Medulla oblongata (tissue), 1 donor: Measurements from ENCODE around the gene EXOC1L.

Source experiments
- DNase-seq: peaks from one replicate; pipeline ENCODE4 v3.0.0-alpha.2; 2015; ENCODE audit errors: extremely low spot score

EXOC1L gene

DNA sequence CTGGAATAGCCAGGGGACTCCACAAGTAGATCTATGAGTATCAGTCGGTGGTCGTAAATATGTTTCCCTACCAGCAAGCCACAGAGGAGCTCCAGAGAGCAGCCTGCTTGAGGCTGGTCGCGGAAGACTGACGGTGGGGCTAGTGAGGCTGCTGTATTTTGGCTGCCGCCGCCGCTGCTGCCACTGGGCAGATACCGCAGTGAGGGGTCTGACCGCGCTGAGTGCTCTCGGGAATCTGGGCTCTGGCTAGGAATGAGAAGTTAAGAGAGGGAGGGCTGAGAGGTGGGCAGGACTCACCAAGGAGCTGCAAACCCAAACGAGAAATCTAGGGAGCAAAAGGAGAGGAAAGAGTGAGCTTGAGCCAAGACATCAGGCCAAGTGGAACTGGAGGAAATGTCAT is at the start of gene EXOC1L:
TSS of gene EXOC1L (plus strand) at position 157 of the 400 bp plus-strand sequence. CDS start at position 394, 237 bp downstream.
- no peak for DNase-seq

DNA sequence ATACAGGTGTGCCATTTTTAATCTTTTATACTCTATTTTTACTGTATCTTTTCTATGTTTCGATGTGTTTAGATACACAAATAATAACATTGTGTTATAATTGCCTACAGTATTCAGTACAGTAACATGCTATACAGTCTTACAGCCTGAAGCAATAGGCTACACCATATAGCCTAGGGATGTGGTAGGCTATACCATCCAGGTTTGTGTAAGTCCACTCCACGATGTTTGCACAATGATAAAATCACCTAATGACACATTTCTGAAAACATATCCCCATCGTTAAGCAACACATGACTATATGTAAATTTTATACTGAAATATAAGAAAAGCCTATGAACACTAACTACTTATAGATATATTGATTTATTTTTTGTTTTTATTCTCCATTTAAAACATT is 48.9 kb upstream of the EXOC1L start:
- no peak for DNase-seq

GRCh38 chr4:55781341-55781740 is 38.2 kb upstream of the EXOC1L start:
- DNase-seq: no peak

DNA sequence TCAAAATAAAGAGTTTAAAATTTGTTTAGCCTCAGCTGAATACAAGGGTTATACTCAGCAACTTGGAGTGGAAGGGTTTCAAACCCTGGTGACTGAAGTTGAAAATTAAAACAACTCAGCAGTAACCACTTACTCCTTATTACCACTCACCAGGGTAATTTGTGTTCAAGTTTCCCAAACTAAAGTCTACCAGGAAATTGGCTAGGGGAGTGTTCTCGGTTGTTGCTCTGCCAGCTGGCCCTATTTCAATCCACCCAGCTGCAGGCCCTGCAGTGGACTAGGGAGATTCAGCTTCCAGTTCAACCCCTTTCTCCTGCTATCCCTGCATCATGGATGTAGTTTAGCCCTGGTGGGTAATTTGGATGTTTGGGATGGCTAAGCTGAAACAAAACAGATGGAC is 37.8 kb upstream of the EXOC1L start:
- DNase-seq: no peak

- no peak for DNase-seq
Measured at GRCh38 chr4:55783584-55783983, 36.0 kb upstream of the EXOC1L start.

DNA sequence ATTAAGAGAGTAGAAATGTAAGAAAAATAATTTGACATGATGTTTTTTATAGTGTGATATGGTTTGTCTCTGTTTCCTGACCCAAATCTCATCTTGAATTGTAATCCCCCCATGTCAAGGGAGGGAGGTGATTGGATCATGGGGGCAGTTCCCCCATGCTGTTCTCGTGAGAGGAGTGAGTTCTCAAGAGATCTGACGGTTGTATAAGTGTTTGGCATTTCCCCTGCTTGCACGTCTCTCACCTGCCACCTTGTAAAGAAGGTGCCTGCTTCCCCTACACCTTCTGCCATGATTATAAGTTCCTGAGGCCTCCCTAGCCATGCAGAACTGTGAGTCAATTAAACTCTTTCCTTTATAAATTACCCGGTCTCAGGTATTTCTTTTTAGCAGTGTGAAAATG is 34.8 kb upstream of the EXOC1L start:
- no peak for DNase-seq

DNA sequence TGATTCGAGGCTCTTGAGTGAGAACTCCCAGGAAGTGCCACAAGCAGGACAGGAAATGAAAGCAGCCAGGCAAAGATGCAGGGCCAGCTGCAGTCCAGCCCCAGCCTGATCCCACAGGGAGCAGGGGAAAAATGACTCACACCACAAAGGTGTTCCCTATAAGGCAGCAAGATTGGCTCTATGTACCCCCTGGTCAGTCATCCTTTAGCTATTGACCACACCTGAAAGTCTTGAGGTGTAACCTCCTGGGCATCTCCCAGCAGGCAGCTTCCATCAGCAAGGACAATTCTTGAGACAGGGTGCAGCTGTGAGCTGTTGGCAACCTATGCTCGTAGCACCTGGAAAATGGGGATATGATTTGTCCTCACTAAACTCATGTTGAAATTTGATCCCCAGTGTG is 27.9 kb upstream of the EXOC1L start:
- DNase-seq: no peak

GRCh38 chr4:55793479-55793878 is 26.1 kb upstream of the EXOC1L start:
- DNase-seq: no peak

DNA sequence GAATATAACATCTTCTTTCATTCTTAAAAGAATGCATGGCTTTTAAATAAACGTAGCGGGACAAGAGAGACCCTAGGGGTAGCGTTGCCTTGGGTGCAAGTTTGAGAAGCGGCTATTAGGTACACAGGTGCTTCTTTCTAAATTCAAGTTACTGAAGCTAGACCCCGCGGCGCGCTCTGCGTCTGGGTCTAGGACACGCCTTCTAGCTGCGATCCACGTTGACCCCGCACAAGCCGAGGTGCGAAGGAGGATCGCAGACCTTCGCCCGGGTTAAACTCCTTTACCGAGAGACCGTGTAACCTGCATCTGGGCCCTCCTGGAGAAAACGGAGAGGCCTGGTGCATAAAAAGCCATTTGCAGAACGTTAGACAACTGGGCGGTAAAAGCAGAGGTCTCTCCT is 25.5 kb upstream of the EXOC1L start:
- no peak for DNase-seq

DNA sequence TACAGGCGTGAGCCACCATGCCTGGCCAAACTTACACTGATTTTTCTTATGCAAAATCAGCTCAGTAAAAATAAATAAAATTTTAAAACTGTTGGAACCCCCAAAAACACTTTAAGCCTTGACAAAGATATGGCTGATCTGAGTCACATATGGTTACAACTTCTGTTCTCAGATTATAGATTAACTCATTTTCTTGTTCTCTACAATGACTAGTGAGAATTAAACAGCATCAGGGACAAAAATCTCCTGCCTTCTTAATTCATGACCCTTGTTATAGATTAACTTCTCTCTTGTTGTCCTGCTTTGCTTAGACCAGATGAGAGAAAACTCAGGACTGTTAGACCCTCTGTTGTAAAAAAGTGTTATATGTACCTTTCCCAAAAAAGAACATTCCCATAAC is 24.2 kb upstream of the EXOC1L start:
- no peak for DNase-seq

DNA sequence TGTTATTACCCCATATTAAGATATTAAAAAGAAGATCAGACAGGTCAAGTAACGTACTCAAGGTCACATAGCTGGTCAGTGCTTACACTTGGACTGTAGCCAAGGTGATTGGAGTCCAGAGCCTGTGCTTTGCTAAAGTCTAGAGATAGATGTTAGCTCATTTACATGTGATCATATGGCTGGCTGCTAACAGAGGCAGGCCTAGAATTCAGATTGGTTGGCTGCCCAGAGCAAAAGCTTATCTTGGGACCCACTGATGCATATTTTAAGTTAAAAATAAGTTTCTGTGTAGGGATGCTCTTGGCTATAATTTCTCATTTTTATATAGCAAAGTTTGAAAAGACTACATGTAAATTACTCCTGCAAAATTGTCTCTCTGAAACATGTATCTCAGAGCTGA is 18.1 kb upstream of the EXOC1L start:
- no peak for DNase-seq

DNA sequence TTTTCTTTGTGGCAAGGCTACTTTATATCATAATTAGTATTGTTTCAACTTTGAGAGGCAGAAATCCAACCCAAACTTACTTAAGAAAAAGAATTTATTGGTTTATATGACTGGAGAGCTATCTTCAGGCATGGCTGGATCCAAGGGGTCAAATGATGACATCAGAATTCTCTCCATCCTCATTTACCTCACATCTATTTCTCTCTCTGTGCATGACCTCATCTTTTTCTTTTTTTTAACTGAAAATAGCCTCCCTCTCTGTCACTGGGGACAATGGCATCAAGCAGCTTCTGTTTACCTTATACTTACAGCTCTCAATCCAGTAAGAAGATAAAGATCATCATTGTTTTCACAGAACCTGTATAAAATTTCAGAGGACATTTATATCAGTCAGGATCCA is 12.0 kb upstream of the EXOC1L start:
- DNase-seq: no peak

- no peak for DNase-seq
Measured at GRCh38 chr4:55808186-55808585, 11.4 kb upstream of the EXOC1L start.

- DNase-seq: no peak
Measured at GRCh38 chr4:55808632-55809031, 11.0 kb upstream of the EXOC1L start.

- no peak for DNase-seq
Measured at GRCh38 chr4:55817691-55818090, 1.9 kb upstream of the EXOC1L start.

GRCh38 chr4:55820279-55820678 is 689 bp downstream of the EXOC1L start:
- DNase-seq: no peak

GRCh38 chr4:55822329-55822728 is 2.7 kb downstream of the EXOC1L start:
- DNase-seq: no peak

GRCh38 chr4:55824865-55825264 is 5.3 kb downstream of the EXOC1L start:
- no peak for DNase-seq

DNA sequence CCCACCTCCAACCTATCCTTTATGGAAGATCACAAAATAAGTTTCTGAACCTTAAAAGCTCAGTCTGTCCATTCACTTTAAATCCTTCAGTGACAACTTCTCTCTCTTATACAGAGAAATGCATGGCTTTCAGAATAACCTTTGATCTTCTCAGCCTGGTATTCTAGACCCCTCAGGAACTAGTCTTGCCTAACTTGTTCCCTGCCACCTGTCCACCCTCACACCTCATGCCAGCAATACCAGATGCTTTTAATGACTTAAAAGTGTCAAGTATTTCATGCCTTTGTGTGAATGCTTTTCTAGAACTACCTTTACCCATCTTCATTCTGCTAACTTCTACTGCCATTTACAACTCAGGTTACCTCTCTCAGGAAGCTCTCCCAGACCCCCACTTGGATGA is 7.4 kb downstream of the EXOC1L start:
- no peak for DNase-seq

DNA sequence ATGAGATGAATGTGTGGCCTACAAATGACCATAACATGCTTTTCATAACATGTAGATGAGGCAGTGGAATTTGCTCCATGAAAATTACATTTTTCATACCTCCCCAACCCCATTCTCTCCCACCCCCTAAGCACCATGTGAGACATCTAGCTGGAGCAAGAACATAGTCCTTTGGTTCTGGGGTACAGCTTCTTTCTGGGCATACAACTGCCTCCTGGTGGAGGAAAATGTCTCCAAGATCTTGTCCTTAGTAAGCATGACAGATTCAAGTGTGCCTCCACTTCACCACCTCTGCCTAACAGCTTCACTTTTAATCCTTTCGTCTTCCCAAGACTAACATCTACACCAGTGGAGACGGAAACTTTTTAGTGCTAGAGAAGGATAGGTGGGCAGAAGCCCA is 8.0 kb downstream of the EXOC1L start:
- no peak for DNase-seq

DNA sequence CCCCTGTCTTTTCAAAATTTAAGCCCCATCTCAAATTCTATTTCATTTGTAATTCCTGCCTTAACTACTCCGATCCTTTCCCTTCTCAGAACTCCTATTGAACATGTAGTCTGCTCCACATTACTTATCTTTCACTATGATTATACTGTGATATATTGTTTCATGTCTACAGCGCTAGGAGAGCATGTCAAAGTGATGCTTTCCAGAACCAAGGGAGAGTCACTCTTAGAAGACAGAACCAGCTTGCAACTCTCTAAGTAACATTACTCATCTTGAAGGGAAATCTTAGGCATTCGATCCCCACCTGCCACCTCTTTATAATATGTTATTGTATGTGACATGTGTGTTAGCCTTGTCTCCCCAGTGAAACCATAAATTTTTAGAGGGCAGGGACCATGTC is 10.5 kb downstream of the EXOC1L start:
- DNase-seq: no peak

- DNase-seq: no peak
Measured at GRCh38 chr4:55830716-55831115, 11.1 kb downstream of the EXOC1L start.

DNA sequence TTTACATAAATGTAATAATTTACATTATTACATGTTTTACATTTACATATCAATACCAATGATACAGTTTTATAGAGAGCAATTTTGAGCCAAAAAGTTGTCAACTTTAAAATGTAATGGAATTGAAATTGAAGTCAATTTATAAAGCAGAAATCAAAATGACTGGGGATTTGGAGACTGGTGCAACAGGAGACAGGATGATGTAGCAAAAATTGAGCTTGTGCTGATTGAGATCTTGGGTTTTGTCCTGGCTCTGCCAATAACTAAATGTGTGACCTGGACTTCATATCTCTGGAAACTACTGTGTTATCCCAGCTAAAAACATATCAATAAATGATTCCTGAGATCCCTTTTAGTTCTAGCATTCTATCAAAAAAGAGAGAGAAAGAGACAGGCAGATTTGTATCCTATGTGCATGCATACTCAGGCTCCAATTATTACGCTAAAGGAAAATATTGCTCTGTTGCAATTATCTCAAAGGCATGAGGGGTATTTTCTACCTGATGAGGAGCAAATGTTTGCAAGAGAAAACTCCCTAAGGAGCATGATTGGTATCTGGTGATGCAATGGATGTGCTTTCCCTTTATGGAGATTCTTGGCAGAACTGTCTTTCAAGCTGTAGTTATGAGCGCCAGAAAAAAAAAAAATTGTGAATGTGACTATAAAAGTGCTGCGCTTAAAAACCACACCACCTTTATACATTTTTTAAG is 14.7 kb downstream of the EXOC1L start:
- DNase-seq: no peak

DNA sequence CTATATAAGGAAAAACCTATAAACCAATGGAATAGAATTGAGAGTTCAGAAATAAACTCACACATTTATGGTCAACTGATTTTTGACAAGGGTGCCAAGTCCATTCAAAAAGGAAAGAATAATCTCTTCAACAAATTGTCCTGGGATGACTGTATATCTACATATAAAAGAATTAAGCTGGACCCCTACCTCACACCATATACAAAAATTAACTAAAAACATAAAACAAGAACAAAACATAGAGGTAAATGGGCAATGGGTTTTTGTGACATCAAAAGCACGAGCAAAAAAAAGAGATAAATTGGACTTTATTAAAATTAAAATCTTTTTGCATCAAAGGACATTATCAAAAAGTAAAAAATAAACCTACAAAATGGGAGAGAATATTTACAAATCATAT is 18.3 kb downstream of the EXOC1L start:
- no peak for DNase-seq
